ENCODE measurements around the gene PACSIN2. TPM values are rescaled to one million over a fixed set of nuclear protein-coding genes. Genes with fewer than 3 reads are reported as not detected.

Gene PACSIN2
- total and polyA plus RNA-seq, 2 of the 13 experiments (the other 11 are each of a cell fraction or from before 2014, with no cell fraction given): 54.1 to 68.8 TPM

DNA sequence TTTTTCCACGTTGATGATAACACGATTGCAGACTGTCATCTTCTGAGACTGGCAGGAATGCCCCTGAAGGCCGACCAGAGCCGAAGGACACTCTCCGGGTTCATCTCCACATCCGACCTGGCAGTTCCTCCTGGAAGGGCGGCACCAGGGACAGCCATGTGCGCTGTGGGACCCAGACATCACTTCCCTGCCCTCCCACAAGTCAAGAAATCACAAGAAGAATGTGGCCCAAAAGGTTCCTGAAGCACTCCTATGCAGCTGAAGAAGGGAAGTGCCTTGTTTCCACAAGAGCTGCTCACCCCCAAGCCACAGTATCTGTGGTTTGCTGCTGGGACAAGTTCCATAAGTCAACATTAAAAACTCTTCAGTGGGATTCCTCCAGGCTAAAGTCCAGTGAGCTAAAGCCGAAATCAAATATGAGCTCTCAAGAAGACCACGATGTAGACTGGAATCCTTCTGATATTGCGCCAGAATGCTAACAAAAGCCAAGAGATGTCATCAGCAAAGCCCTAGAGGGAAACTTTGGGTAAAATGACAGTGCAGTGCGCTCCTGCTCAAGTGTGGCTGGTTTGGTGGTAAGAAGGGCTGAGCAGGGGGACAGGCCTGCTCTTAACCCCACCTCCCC lies 21.2 kb downstream of the PACSIN2 start (continued):
- TF ChIP-seq YY1 (IDR thresholded peaks at IDR 0.05; ENCODE audit: insufficient read depth, insufficient replicate concordance, low read depth, low read length): no peak
- no peak for TF ChIP-seq MAFK (conservative IDR thresholded peaks at IDR 0.05 in 1 of 2, IDR thresholded peaks at IDR 0.05 in 1 of 2; ENCODE audit: low read length in 2 of 2)
- TF ChIP-seq NONO (IDR thresholded peaks at IDR 0.05): no peak
- TF ChIP-seq NONO (CRISPR knock-in tag; conservative IDR thresholded peaks at IDR 0.05): peak; percentile 46
- TF ChIP-seq AKAP8 (CRISPR knock-in tag; IDR thresholded peaks at IDR 0.05): 0 out of 2 replicates have a peak, but pooled peaks have one; percentile 33
- peak; percentile 81; the same call in 1 of the 2 replicates for TF ChIP-seq FOXJ3 (CRISPR knock-in tag; IDR thresholded peaks at IDR 0.05; ENCODE audit: borderline replicate concordance)
- peak; percentile 62; the same call in 1 of the 2 replicates for TF ChIP-seq MEIS2 (CRISPR knock-in tag; IDR thresholded peaks at IDR 0.05)
- peak; percentile 90 for TF ChIP-seq ZNF264 (CRISPR knock-in tag; IDR thresholded peaks at IDR 0.05)
- TF ChIP-seq, protein P1, sequence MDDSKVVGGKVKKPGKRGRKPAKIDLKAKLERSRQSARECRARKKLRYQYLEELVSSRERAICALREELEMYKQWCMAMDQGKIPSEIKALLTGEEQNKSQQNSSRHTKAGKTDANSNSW (CRISPR knock-in tag; IDR thresholded peaks at IDR 0.05; ENCODE audit: borderline replicate concordance): 0 out of 2 replicates have a peak, but pooled peaks have one; percentile 29
- TF ChIP-seq ZFP36L2 (CRISPR knock-in tag; IDR thresholded peaks at IDR 0.05): no peak
- 0 out of 2 replicates have a peak, but pooled peaks have one; percentile 32 for TF ChIP-seq SP5 (CRISPR knock-in tag; IDR thresholded peaks at IDR 0.05; ENCODE audit: borderline replicate concordance, low read depth)
- TF ChIP-seq MIER2 (CRISPR knock-in tag; IDR thresholded peaks at IDR 0.05): no peak
- peak; percentile 59 for TF ChIP-seq ELF3 (CRISPR knock-in tag; IDR thresholded peaks at IDR 0.05)
- no peak for TF ChIP-seq ARNT (IDR thresholded peaks at IDR 0.05)
- TF ChIP-seq CBX1 (IDR thresholded peaks at IDR 0.05; ENCODE audit: low read depth): no peak
- no peak for TF ChIP-seq MED8 (CRISPR knock-in tag; IDR thresholded peaks at IDR 0.05; ENCODE audit: insufficient replicate concordance)
- TF ChIP-seq EP300 (IDR thresholded peaks at IDR 0.05; ENCODE audit: low read depth in 2 of 2, low read length in 2 of 2): peak; percentile 86 to 92; a peak in 3 of 4 replicates
- TF ChIP-seq EP300 (CRISPR knock-in tag; IDR thresholded peaks at IDR 0.05; ENCODE audit: borderline replicate concordance): peak; percentile 82
- 0 out of 2 replicates have a peak, but pooled peaks have one; percentile 55 for TF ChIP-seq ZBTB43 (CRISPR knock-in tag; conservative IDR thresholded peaks at IDR 0.05)
- TF ChIP-seq LCORL (IDR thresholded peaks at IDR 0.05): peak; percentile 71; the same call in 1 of the 2 replicates
- peak; percentile 98 for TF ChIP-seq LCORL (CRISPR knock-in tag; IDR thresholded peaks at IDR 0.05)
- TF ChIP-seq JUND (CRISPR knock-in tag; IDR thresholded peaks at IDR 0.05): no peak
- TF ChIP-seq ZNF629 (CRISPR knock-in tag; conservative IDR thresholded peaks at IDR 0.05): peak; percentile 32; the same call in 1 of the 2 replicates
- TF ChIP-seq, protein P2, sequence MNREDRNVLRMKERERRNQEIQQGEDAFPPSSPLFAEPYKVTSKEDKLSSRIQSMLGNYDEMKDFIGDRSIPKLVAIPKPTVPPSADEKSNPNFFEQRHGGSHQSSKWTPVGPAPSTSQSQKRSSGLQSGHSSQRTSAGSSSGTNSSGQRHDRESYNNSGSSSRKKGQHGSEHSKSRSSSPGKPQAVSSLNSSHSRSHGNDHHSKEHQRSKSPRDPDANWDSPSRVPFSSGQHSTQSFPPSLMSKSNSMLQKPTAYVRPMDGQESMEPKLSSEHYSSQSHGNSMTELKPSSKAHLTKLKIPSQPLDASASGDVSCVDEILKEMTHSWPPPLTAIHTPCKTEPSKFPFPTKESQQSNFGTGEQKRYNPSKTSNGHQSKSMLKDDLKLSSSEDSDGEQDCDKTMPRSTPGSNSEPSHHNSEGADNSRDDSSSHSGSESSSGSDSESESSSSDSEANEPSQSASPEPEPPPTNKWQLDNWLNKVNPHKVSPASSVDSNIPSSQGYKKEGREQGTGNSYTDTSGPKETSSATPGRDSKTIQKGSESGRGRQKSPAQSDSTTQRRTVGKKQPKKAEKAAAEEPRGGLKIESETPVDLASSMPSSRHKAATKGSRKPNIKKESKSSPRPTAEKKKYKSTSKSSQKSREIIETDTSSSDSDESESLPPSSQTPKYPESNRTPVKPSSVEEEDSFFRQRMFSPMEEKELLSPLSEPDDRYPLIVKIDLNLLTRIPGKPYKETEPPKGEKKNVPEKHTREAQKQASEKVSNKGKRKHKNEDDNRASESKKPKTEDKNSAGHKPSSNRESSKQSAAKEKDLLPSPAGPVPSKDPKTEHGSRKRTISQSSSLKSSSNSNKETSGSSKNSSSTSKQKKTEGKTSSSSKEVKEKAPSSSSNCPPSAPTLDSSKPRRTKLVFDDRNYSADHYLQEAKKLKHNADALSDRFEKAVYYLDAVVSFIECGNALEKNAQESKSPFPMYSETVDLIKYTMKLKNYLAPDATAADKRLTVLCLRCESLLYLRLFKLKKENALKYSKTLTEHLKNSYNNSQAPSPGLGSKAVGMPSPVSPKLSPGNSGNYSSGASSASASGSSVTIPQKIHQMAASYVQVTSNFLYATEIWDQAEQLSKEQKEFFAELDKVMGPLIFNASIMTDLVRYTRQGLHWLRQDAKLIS (CRISPR knock-in tag; IDR thresholded peaks at IDR 0.05): 0 out of 2 replicates have a peak, but pooled peaks have one; percentile 52
- peak; percentile 59; the same call in 1 of the 2 replicates for TF ChIP-seq FOXK1 (CRISPR knock-in tag; IDR thresholded peaks at IDR 0.05; ENCODE audit: borderline replicate concordance, low read depth)
- peak; percentile 60; the same call in 1 of the 2 replicates for TF ChIP-seq ZSCAN31 (CRISPR knock-in tag; IDR thresholded peaks at IDR 0.05; ENCODE audit: low read depth)
- no peak for TF ChIP-seq LBX2 (CRISPR knock-in tag; IDR thresholded peaks at IDR 0.05; ENCODE audit: borderline replicate concordance)
